ENCODE measurements around the gene VWA8.
"Not testable (repeated sequence)": the region's sequence is repeated elsewhere in the genome, so short reads cannot be mapped to it uniquely, and the experiment has no call there.

The VWA8 gene

DNA sequence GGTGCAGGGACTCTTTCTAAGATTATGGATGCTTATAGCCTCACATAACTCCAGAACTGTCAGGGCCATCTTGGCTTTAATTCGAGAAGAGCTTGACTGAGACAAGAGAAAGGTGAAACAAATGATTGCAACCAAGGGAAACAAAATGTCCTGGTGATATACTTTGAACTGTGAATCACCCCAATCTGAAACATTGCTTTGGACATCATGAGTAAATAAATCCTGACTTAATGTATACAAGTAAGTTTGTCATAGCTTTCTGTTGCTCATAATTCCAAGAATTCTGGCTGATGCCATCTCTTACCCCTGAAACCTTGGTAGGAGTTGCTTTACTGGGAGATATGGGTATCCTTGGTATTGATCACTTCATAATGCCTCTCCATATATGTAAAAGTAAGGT lies 5.8 kb upstream of the VWA8 start:
- 0 out of 2 replicates have a peak, but pooled peaks cover 3% of the 10 kb centered on the region for H3K27me3 ChIP-seq (ENCODE audit: control insufficient read depth, insufficient read depth, low read length)
- H3K4me1 ChIP-seq (ENCODE audit: control insufficient read depth, insufficient read depth, low read length) = peaks cover 9% of the 10 kb centered on the region
- H3K9me3 ChIP-seq (ENCODE audit: control insufficient read depth, insufficient read depth, low read length) = no peaks in the 10 kb centered on the region
- no peak overlapping the region for H3K9ac ChIP-seq (ENCODE audit: low read depth, low read length)
- no peak overlapping the region for H3K4me3 ChIP-seq (ENCODE audit: low read depth, low read length)
- no peaks in the 10 kb centered on the region for H3K36me3 ChIP-seq (ENCODE audit: control insufficient read depth, insufficient read depth, low read length)
- no peak overlapping the region for H3K27ac ChIP-seq (ENCODE audit: low read depth, low read length)

DNA sequence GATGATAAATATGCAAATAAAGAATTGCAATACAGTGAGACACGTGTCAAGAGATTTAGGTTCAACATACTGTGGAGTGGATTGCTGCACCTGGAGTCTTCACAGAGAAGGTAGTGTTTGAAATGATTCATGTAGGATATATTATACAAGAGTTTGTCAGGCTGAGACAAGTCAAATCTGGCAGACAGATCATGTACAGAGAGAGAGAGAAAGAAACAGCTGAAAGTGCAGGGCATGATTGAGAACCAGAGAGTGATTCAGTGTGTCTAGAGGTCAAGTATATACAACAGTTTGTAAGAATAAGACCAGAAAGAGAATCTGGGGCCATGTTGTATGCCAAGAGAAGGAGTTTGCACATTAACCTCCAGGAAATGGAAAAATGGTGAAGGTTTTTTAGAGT lies 2.1 kb upstream of the VWA8 start:
- Histone ChIP-seq H3K27me3 (ENCODE audit: control insufficient read depth, insufficient read depth, low read length) (0 out of 2 replicates have a peak, but pooled peaks cover 3% of the 10 kb centered on the region), H3K27ac (ENCODE audit: low read depth, low read length) (no peak overlapping the region), H3K36me3 (ENCODE audit: control insufficient read depth, insufficient read depth, low read length) (no peaks in the 10 kb centered on the region), H3K9ac (ENCODE audit: low read depth, low read length) (no peak overlapping the region), H3K4me3 (ENCODE audit: low read depth, low read length) (no peak overlapping the region), H3K4me1 (ENCODE audit: control insufficient read depth, insufficient read depth, low read length) (peaks cover 13% of the 10 kb centered on the region), H3K9me3 (ENCODE audit: control insufficient read depth, insufficient read depth, low read length) (no peaks in the 10 kb centered on the region)

DNA sequence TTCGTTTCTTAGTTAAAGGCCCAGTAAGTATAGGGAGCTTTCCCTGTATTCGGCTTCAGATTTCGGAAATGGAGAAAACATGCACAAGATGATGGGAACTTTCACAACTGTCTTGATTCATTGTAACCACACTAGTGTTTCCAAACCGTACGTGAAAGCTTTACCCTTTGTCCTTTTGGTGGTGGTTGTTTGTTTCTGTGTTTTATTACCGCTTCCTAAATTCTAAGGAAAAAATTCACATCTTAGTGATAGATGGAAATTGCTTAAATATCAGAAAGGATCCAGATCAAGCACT lies 504 bp upstream of the VWA8 start:
- Histone ChIP-seq H3K9ac (ENCODE audit: low read depth, low read length) (peak overlapping the region; percentile 82), H3K4me3 (ENCODE audit: low read depth, low read length) (peak overlapping the region; percentile 79), H3K27ac (ENCODE audit: low read depth, low read length) (peak overlapping the region; percentile 70), H3K9me3 (ENCODE audit: control insufficient read depth, insufficient read depth, low read length) (no peaks in the 10 kb centered on the region), H3K27me3 (ENCODE audit: control insufficient read depth, insufficient read depth, low read length) (0 out of 2 replicates have a peak, but pooled peaks cover 3% of the 10 kb centered on the region), H3K36me3 (ENCODE audit: control insufficient read depth, insufficient read depth, low read length) (no peaks in the 10 kb centered on the region), H3K4me1 (ENCODE audit: control insufficient read depth, insufficient read depth, low read length) (peaks cover 13% of the 10 kb centered on the region)

DNA sequence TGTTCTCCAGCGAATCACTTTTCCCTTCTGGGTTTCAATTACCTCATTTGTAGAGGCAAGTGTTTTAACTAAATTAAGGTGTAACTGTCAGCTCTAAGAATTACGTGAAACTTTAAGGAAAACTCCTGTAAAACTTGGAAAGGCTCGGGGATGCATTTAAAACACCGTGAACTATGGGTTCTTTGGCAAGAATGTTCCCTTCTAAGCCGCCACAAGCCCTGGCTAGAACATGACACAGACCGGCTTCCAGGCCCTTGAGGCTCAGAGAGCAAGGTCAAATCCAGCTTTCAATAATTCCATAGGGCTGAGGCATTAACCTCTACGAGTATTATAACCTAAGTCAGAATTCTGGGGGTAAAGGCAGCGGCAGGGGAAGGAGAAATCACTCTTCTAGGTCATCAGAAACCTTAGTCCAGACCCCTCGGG lies 685 bp downstream of the VWA8 start:
- H3K4me1 ChIP-seq (ENCODE audit: control insufficient read depth, insufficient read depth, low read length) = peaks cover 13% of the 10 kb centered on the region
- 0 out of 2 replicates have a peak, but pooled peaks cover 3% of the 10 kb centered on the region for H3K27me3 ChIP-seq (ENCODE audit: control insufficient read depth, insufficient read depth, low read length)
- peak overlapping the region; percentile 79 for H3K4me3 ChIP-seq (ENCODE audit: low read depth, low read length)
- no peaks in the 10 kb centered on the region for H3K36me3 ChIP-seq (ENCODE audit: control insufficient read depth, insufficient read depth, low read length)
- peak overlapping the region; percentile 82 for H3K9ac ChIP-seq (ENCODE audit: low read depth, low read length)
- no peaks in the 10 kb centered on the region for H3K9me3 ChIP-seq (ENCODE audit: control insufficient read depth, insufficient read depth, low read length)
- H3K27ac ChIP-seq (ENCODE audit: low read depth, low read length) = peak overlapping the region; percentile 70

GRCh38 chr13:41956272-41956671 lies 4.6 kb downstream of the VWA8 start:
- Histone ChIP-seq H3K36me3 (ENCODE audit: control insufficient read depth, insufficient read depth, low read length) (no peaks in the 10 kb centered on the region), H3K27me3 (ENCODE audit: control insufficient read depth, insufficient read depth, low read length) (no peaks in the 10 kb centered on the region), H3K9ac (ENCODE audit: low read depth, low read length) (no peak overlapping the region), H3K4me3 (ENCODE audit: low read depth, low read length) (no peak overlapping the region), H3K27ac (ENCODE audit: low read depth, low read length) (no peak overlapping the region), H3K9me3 (ENCODE audit: control insufficient read depth, insufficient read depth, low read length) (no peaks in the 10 kb centered on the region), H3K4me1 (ENCODE audit: control insufficient read depth, insufficient read depth, low read length) (peaks cover 8% of the 10 kb centered on the region)

DNA sequence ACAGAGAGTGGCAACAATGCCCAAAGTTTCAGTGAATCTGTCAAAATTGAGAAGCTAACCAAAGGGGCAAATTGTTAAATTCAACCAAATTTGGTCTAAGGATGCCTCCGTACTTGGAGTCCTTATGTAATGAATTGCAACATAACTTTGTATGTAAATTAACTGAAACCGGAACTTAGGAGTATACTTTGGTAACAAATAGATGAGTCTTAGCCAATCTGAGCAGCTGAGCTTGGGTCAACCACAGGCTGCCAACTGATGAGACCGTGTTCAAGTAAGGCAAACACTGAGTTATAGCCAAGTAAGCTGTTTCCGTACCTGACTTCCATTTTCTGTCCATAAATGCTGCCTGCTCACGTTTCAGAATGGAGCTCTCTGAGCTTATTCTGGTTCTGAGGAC lies 5.3 kb downstream of the VWA8 start:
- Histone ChIP-seq H3K4me1 (ENCODE audit: control insufficient read depth, insufficient read depth, low read length) (peaks cover 7% of the 10 kb centered on the region), H3K9ac (ENCODE audit: low read depth, low read length) (no peak overlapping the region), H3K27me3 (ENCODE audit: control insufficient read depth, insufficient read depth, low read length) (no peaks in the 10 kb centered on the region), H3K9me3 (ENCODE audit: control insufficient read depth, insufficient read depth, low read length) (no peaks in the 10 kb centered on the region), H3K4me3 (ENCODE audit: low read depth, low read length) (no peak overlapping the region), H3K27ac (ENCODE audit: low read depth, low read length) (no peak overlapping the region), H3K36me3 (ENCODE audit: control insufficient read depth, insufficient read depth, low read length) (no peaks in the 10 kb centered on the region)

DNA sequence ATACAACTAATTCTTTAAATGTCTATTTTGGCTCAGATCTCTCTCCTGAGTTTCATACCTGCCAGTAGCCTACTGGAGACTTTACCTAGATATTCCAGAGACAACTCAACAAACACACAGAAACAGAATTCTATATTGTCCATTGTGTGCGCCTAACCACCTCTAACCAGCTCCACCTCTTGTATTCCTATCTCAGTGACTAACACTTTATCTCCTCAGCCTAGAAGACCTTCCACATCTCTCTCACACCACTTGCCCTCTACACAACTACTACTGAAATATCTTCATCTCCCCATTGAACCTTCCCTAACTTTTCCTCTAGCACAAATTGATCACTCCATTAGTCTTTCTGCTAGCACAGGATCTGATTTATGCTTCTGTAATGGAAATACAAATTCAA lies 6.7 kb downstream of the VWA8 start:
- Histone ChIP-seq H3K27me3 (ENCODE audit: control insufficient read depth, insufficient read depth, low read length) (no peaks in the 10 kb centered on the region), H3K9ac (ENCODE audit: low read depth, low read length) (no peak overlapping the region), H3K4me1 (ENCODE audit: control insufficient read depth, insufficient read depth, low read length) (no peaks in the 10 kb centered on the region)

DNA sequence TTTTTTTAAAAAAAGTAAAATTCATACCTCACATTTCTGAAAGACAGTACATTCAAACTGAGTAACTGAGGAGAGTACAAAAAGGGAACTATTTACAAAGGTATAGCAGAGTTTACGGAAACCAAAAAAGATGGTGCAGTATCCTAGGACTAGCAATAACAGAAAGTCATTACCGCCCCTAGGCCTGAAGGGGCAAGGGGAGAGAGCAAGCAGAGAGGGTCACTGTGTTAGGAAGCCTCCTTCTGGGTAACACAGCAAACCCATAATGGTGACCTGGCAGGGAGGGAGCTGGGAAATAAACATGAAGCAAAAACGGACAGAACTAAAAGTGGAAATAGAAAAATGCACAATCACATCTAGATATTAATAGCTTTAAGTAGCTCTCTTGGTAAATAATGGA lies 8.2 kb downstream of the VWA8 start:
- Histone ChIP-seq H3K4me3 (ENCODE audit: low read depth, low read length) (no peak overlapping the region), H3K27me3 (ENCODE audit: control insufficient read depth, insufficient read depth, low read length) (no peaks in the 10 kb centered on the region), H3K9ac (ENCODE audit: low read depth, low read length) (no peak overlapping the region), H3K36me3 (ENCODE audit: control insufficient read depth, insufficient read depth, low read length) (no peaks in the 10 kb centered on the region; the same call in 1 of the 2 replicates), H3K4me1 (ENCODE audit: control insufficient read depth, insufficient read depth, low read length) (no peaks in the 10 kb centered on the region), H3K27ac (ENCODE audit: low read depth, low read length) (no peak overlapping the region), H3K9me3 (ENCODE audit: control insufficient read depth, insufficient read depth, low read length) (no peaks in the 10 kb centered on the region)

More for the DNA sequence above, 6.7 kb downstream of the VWA8 start:
- Histone ChIP-seq H3K36me3 (ENCODE audit: control insufficient read depth, insufficient read depth, low read length) (no peaks in the 10 kb centered on the region), H3K4me3 (ENCODE audit: low read depth, low read length) (no peak overlapping the region), H3K9me3 (ENCODE audit: control insufficient read depth, insufficient read depth, low read length) (no peaks in the 10 kb centered on the region), H3K27ac (ENCODE audit: low read depth, low read length) (no peak overlapping the region)

GRCh38 chr13:41949104-41949503 lies 11.8 kb downstream of the VWA8 start:
- H3K27me3 ChIP-seq (ENCODE audit: control insufficient read depth, insufficient read depth, low read length); H3K27ac ChIP-seq (ENCODE audit: low read depth, low read length); H3K9ac ChIP-seq (ENCODE audit: low read depth, low read length); H3K9me3 ChIP-seq (ENCODE audit: control insufficient read depth, insufficient read depth, low read length); H3K4me3 ChIP-seq (ENCODE audit: low read depth, low read length); H3K36me3 ChIP-seq (ENCODE audit: control insufficient read depth, insufficient read depth, low read length); H3K4me1 ChIP-seq (ENCODE audit: control insufficient read depth, insufficient read depth, low read length): not testable (repeated sequence)

DNA sequence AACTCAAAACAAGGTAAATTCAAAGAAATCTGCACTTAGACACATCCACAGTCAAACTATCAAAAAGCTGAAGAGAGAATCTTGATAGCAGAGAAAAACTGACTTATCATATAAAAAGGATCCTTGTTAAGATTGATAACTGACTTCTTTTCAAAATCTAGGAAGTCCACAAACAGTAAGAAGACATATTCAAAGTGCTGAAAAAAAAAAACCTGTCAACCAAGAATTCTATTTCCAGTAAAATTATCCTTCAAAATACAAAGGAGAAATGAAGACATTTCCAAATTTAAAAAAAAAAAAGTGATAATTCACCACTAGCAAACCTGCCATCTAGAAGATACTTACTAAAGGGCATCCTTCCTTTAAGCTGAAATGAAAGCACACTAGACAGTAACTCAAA lies 15.0 kb downstream of the VWA8 start:
- Histone ChIP-seq H3K27me3 (ENCODE audit: control insufficient read depth, insufficient read depth, low read length) (no peaks in the 10 kb centered on the region), H3K9me3 (ENCODE audit: control insufficient read depth, insufficient read depth, low read length) (no peaks in the 10 kb centered on the region), H3K4me1 (ENCODE audit: control insufficient read depth, insufficient read depth, low read length) (peaks cover 7% of the 10 kb centered on the region), H3K36me3 (ENCODE audit: control insufficient read depth, insufficient read depth, low read length) (peaks cover 10% of the 10 kb centered on the region; the same call in 1 of the 2 replicates), H3K27ac (ENCODE audit: low read depth, low read length) (no peak overlapping the region), H3K4me3 (ENCODE audit: low read depth, low read length) (no peak overlapping the region), H3K9ac (ENCODE audit: low read depth, low read length) (no peak overlapping the region)

GRCh38 chr13:41944635-41945397 lies 16.1 kb downstream of the VWA8 start:
- H3K4me1 ChIP-seq (ENCODE audit: control insufficient read depth, insufficient read depth, low read length) = peaks cover 7% of the 10 kb centered on the region
- no peak overlapping the region for H3K4me3 ChIP-seq (ENCODE audit: low read depth, low read length)
- no peaks in the 10 kb centered on the region for H3K27me3 ChIP-seq (ENCODE audit: control insufficient read depth, insufficient read depth, low read length)
- no peak overlapping the region for H3K27ac ChIP-seq (ENCODE audit: low read depth, low read length)
- no peak overlapping the region for H3K9ac ChIP-seq (ENCODE audit: low read depth, low read length)
- H3K9me3 ChIP-seq (ENCODE audit: control insufficient read depth, insufficient read depth, low read length) = no peaks in the 10 kb centered on the region
- peaks cover 10% of the 10 kb centered on the region; the same call in 1 of the 2 replicates for H3K36me3 ChIP-seq (ENCODE audit: control insufficient read depth, insufficient read depth, low read length)

All from HUES48 (cell line).